HCT116 (cell line): ENCODE data around the gene IGLL1. TPM values are rescaled to one million over a fixed set of nuclear protein-coding genes. Genes with fewer than 3 reads are reported as not detected.
"Not testable (repeated sequence)": the region's sequence is repeated elsewhere in the genome, so short reads cannot be mapped to it uniquely, and the experiment has no call there.

Experiments
- ATAC-seq: fragments of 200-7000 bp; cut with Tn5 transposase; 2 replicates; pipeline ENCODE4 v1.9.1; 2020; ENCODE audit warnings: mild to moderate bottlenecking, moderate library complexity
- BruUV-seq: library from RNA; stranded (reverse); fragments of 400-500 nt; replicated peaks from 2 replicates; lab custom pipeline; 2021; lab: Mats Ljungman, UMichigan
- CTCF ChIA-PET: fragments of 300-600 bp; sonication (Branson Sonifier 250); formaldehyde crosslinking; loops from one replicate; lab custom pipeline; 2021; ENCODE audit warnings: antibody characterized with exemption; lab: Charles Lee
- POLR2A ChIA-PET: fragments of 300-600, 350-600 bp; sonication (Branson Sonifier 250); formaldehyde crosslinking; loops from one replicate; lab custom pipeline; 2021; ENCODE audit warnings: antibody characterized with exemption; lab: Charles Lee
- RAD21 ChIA-PET, 2 experiments: fragments of 300-600 bp; sonication (Branson Sonifier 250); formaldehyde crosslinking; loops; one replicate each; lab custom pipeline; 2023; ENCODE audit warnings: low total read pairs in 2 of 2; ENCODE audit not compliant: uncharacterized antibody in 2 of 2, unreplicated experiment in 2 of 2, low non-redundant PET in 1 of 2; lab: Charles Lee
- DNase-seq: peaks from one replicate; pipeline ENCODE4 v3.0.0-alpha.2; 2010; ENCODE audit warnings: low read depth, low spot score
- H2AFZ ChIP-seq: fragments of 200-600 bp; shearing (Covaris generic), sonication (generic); 2 replicates; pipeline ENCODE4 v1.6.1; 2017; ENCODE audit warnings: low read depth, mixed run types, mixed read lengths, antibody characterized with exemption, low read length; ENCODE audit not compliant: poor library complexity, severe bottlenecking
- H3K27ac ChIP-seq: 2 replicates; pipeline ENCODE4 v1.5.1; 2012; ENCODE audit warnings: low read depth, low read length
- H3K27me3 ChIP-seq: fragments of 200-600 bp; sonication (generic); 2 replicates; pipeline ENCODE4 v1.6.1; 2016; ENCODE audit warnings: mixed run types, low read length, mixed read lengths; ENCODE audit not compliant: insufficient read depth
- H3K36me3 ChIP-seq, 2 experiments: fragments of 200-500 bp in 1 of 2; fragments of 200-600 bp in 1 of 2; sonication (Bioruptor generic) in 1 of 2; sonication (generic) in 1 of 2; 2 replicates each; pipeline versions ENCODE4 v1.5.1 to v1.6.1; 2014 to 2016; ENCODE audit warnings: low read length in 2 of 2, inconsistent platforms in 1 of 2, mixed read lengths in 1 of 2, mixed run types in 1 of 2; ENCODE audit not compliant: insufficient read depth in 2 of 2, control insufficient read depth in 1 of 2
- H3K4me1 ChIP-seq, 2 experiments: fragments of 200-600 bp in 1 of 2; sonication (generic) in 1 of 2; 2 replicates each; pipeline versions ENCODE4 v1.5.1 to v1.6.1; 2012 to 2017; ENCODE audit warnings: low read length in 2 of 2, inconsistent platforms in 1 of 2, mild to moderate bottlenecking in 1 of 2, mixed read lengths in 1 of 2, mixed run types in 1 of 2, moderate library complexity in 1 of 2; ENCODE audit not compliant: insufficient read depth in 2 of 2, control insufficient read depth in 1 of 2
- H3K4me2 ChIP-seq: fragments of 200-600 bp; sonication (generic); 2 replicates; pipeline ENCODE4 v1.6.1; 2017; ENCODE audit warnings: mixed run types, low read length, mixed read lengths
- H3K4me3 ChIP-seq, 2 experiments: fragments of 200-600 bp in 1 of 2; sonication (generic) in 1 of 2; replicated peaks in 1 of 2; 2 replicates each; pipeline ENCODE4 v1.5.1; 2011 to 2016; ENCODE audit warnings: low read length in 2 of 2, control low read depth in 1 of 2, low read depth in 1 of 2, mild to moderate bottlenecking in 1 of 2, mixed read lengths in 1 of 2, mixed run types in 1 of 2
- H3K79me2 ChIP-seq: fragments of 200-600 bp; sonication (generic); 2 replicates; pipeline ENCODE4 v1.6.1; 2017; ENCODE audit warnings: mild to moderate bottlenecking, mixed run types, low read length, moderate library complexity, mixed read lengths; ENCODE audit not compliant: insufficient read depth
- H3K9ac ChIP-seq: fragments of 200-600 bp; sonication (generic); 2 replicates; pipeline ENCODE4 v1.6.1; 2016; ENCODE audit warnings: low read length, mixed read lengths
- H3K9me2 ChIP-seq: fragments of 200-600 bp; sonication (generic), shearing (Covaris generic); 2 replicates; pipeline ENCODE4 v1.6.1; 2017; ENCODE audit warnings: mixed run types, mild to moderate bottlenecking, moderate library complexity; ENCODE audit not compliant: insufficient read depth
- H3K9me3 ChIP-seq, 2 experiments: fragments of 200-500 bp in 1 of 2; fragments of 200-600 bp in 1 of 2; sonication (Bioruptor generic) in 1 of 2; sonication (generic) in 1 of 2; 2 replicates each; pipeline ENCODE4 v1.6.1; 2014 to 2017; ENCODE audit warnings: low read length in 2 of 2, mixed read lengths in 2 of 2, inconsistent platforms in 1 of 2, low read depth in 1 of 2, mild to moderate bottlenecking in 1 of 2, mixed run types in 1 of 2, moderate library complexity in 1 of 2; ENCODE audit not compliant: control insufficient read depth in 1 of 2, insufficient read depth in 1 of 2
- H4K20me1 ChIP-seq: fragments of 200-600 bp; sonication (generic), shearing (Covaris generic); 2 replicates; pipeline ENCODE4 v1.6.1; 2017; ENCODE audit warnings: mixed run types, mild to moderate bottlenecking, moderate library complexity; ENCODE audit not compliant: insufficient read depth
- RAD21 ChIP-seq: IDR thresholded peaks from 2 replicates; pipeline ENCODE4 v1.6.1; 2012; ENCODE audit warnings: low read depth, mild to moderate bottlenecking
- intact Hi-C: fragments of 100-400 bp; cut with micrococcal nuclease; formaldehyde crosslinking; loops from 2 replicates; pipeline ENCODE4 v1.10.0; 2022
- total RNA-seq: library from RNA; stranded (reverse); gene quantifications from one replicate; pipeline ENCODE4 v1.2.1, GENCODE V29; 2021; ENCODE audit not compliant: unreplicated experiment
- TF ChIP-seq, protein P1 (sequence below), 3 experiments: fragments of 200-600 bp in 1 of 3; sonication (generic) in 1 of 3; IDR thresholded peaks in 2 of 3; conservative IDR thresholded peaks in 1 of 3; 2 replicates each; pipeline ENCODE4 v1.5.1; 2012 to 2017; ENCODE audit warnings: low read depth in 2 of 3, low read length in 2 of 3, antibody characterized with exemption in 1 of 3, borderline replicate concordance in 1 of 3, control low read depth in 1 of 3, mild to moderate bottlenecking in 1 of 3, mixed read lengths in 1 of 3, mixed run types in 1 of 3, moderate library complexity in 1 of 3; ENCODE audit not compliant: insufficient read depth in 1 of 3

Gene IGLL1
- total RNA-seq, 1 experiment from 2014 or later: not detected

DNA sequence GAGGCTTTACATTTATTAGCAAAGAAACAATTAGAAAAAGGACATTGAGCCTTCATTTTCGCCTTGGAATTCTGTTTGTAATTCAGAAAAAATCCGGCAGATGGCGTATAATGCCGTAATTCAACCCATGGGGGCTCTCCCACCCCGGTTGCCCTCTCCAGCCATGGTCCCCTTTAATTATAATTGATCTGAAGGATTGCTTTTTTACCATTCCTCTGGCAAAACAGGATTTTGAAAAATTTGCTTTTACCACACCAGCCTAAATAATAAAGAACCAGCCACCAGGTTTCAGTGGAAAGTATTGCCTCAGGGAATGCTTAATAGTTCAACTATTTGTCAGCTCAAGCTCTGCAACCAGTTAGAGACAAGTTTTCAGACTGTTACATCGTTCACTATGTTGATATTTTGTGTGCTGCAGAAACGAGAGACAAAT is 38.2 kb downstream of the IGLL1 start:
- CTCF ChIA-PET: interaction anchor here (1.2 to 2.5 kb wide), 4 partner anchors 49 to 397 kb away, joined by 3 to 17 read pairs (median 6); partner anchors contain the start of gene MIF
- ATAC-seq, H3K4me3 ChIP-seq, H3K4me1 ChIP-seq, H4K20me1 ChIP-seq, H3K27ac ChIP-seq, H3K79me2 ChIP-seq, H3K36me3 ChIP-seq, BruUV-seq, H3K27me3 ChIP-seq, H3K9ac ChIP-seq, H3K9me2 ChIP-seq, POLR2A ChIA-PET, DNase-seq, H3K9me3 ChIP-seq: not testable (repeated sequence)
- H3K4me2 ChIP-seq: peak overlapping the region; percentile 4; the same call in 1 of the 2 replicates
- intact Hi-C loops: loop anchor here (1.0 to 5.0 kb wide), 4 partner anchors 49 to 415 kb away; partner anchors contain the start of gene CHCHD10
- TF ChIP-seq RAD21: peak; percentile 65
- TF ChIP-seq, protein P1, sequence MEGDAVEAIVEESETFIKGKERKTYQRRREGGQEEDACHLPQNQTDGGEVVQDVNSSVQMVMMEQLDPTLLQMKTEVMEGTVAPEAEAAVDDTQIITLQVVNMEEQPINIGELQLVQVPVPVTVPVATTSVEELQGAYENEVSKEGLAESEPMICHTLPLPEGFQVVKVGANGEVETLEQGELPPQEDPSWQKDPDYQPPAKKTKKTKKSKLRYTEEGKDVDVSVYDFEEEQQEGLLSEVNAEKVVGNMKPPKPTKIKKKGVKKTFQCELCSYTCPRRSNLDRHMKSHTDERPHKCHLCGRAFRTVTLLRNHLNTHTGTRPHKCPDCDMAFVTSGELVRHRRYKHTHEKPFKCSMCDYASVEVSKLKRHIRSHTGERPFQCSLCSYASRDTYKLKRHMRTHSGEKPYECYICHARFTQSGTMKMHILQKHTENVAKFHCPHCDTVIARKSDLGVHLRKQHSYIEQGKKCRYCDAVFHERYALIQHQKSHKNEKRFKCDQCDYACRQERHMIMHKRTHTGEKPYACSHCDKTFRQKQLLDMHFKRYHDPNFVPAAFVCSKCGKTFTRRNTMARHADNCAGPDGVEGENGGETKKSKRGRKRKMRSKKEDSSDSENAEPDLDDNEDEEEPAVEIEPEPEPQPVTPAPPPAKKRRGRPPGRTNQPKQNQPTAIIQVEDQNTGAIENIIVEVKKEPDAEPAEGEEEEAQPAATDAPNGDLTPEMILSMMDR (IDR thresholded peaks at IDR 0.05 in 2 of 3, conservative IDR thresholded peaks at IDR 0.05 in 1 of 3; ENCODE audit: borderline replicate concordance in 1 of 3, insufficient read depth in 1 of 3, low read depth in 2 of 3, low read length in 2 of 3): peak; percentile 42 to 66 (median 61); a peak in 4 of 6 replicates
- H2AFZ ChIP-seq: peak overlapping the region; percentile 95
- RAD21 ChIA-PET: interaction anchor here (0.7 to 1.2 kb wide), 3 partner anchors 47 to 50 kb away, joined by 3 to 6 read pairs (median 3); no protein-coding TSS in a partner anchor

DNA sequence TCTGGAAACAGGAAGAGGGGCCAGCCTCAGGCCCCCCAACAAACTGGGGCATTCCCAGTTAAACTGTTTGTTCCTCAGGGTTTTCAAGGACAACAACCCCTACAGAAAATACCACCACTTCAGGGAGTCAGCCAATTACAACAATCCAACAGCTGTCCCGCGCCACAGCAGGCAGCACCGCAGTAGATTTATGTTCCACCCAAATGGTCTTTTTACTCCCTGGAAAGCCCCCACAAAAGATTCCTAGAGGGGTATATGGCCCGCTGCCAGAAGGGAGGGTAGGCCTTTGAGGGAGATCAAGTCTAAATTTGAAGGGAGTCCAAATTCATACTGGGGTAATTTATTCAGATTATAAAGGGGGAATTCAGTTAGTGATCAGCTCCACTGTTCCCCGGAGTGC is 39.3 kb downstream of the IGLL1 start:
- H3K27me3 ChIP-seq, H3K9me2 ChIP-seq, H4K20me1 ChIP-seq, BruUV-seq, H3K79me2 ChIP-seq, H3K4me3 ChIP-seq, H3K4me1 ChIP-seq, H3K36me3 ChIP-seq, H2AFZ ChIP-seq, H3K9me3 ChIP-seq, POLR2A ChIA-PET, H3K4me2 ChIP-seq, ATAC-seq, DNase-seq, H3K9ac ChIP-seq, H3K27ac ChIP-seq: not testable (repeated sequence)
- intact Hi-C loops: loop anchor here (1.0 to 5.0 kb wide), 3 partner anchors 50 to 416 kb away; no protein-coding TSS in a partner anchor
- CTCF ChIA-PET: interaction anchor here (0.6 to 2.5 kb wide), 5 partner anchors 50 to 396 kb away, joined by 3 to 17 read pairs (median 4); partner anchors contain the start of genes MIF and SLC2A11
- RAD21 ChIA-PET: interaction anchor here (0.7 to 1.2 kb wide), 2 partner anchors 50 to 51 kb away, joined by 3 to 6 read pairs; no protein-coding TSS in a partner anchor

DNA sequence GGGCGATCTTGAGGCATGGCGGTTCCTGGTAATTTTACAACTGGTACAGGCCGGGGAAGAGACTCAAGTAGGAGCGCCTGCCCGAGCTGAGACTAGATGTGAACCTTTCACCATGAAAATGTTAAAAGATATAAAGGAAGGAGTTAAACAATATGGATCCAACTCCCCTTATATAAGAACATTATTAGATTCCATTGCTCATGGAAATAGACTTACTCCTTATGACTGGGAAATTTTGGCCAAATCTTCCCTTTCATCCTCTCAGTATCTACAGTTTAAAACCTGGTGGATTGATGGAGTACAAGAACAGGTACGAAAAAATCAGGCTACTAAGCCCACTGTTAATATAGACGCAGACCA is 40.3 kb downstream of the IGLL1 start:
- H3K36me3 ChIP-seq, H3K9me2 ChIP-seq, BruUV-seq, CTCF ChIA-PET, H3K9ac ChIP-seq, H4K20me1 ChIP-seq, POLR2A ChIA-PET, DNase-seq, H3K27ac ChIP-seq, H3K4me3 ChIP-seq, H3K79me2 ChIP-seq, RAD21 ChIA-PET, H3K4me1 ChIP-seq, H3K27me3 ChIP-seq, ATAC-seq, H3K9me3 ChIP-seq: not testable (repeated sequence)
- intact Hi-C loops: loop anchor here (2.0 to 5.0 kb wide), 4 partner anchors 137 to 417 kb away; no protein-coding TSS in a partner anchor
- peak overlapping the region; percentile 92 for H2AFZ ChIP-seq
- H3K4me2 ChIP-seq: peak overlapping the region; percentile 62
